HK-2 (cell line): ENCODE measurements around the gene TJP1.

Experiments
- DNase-seq: peaks from one replicate; pipeline ENCODE4 v3.0.0-alpha.2; 2018; ENCODE audit not compliant: unreplicated experiment

TJP1 gene

DNA sequence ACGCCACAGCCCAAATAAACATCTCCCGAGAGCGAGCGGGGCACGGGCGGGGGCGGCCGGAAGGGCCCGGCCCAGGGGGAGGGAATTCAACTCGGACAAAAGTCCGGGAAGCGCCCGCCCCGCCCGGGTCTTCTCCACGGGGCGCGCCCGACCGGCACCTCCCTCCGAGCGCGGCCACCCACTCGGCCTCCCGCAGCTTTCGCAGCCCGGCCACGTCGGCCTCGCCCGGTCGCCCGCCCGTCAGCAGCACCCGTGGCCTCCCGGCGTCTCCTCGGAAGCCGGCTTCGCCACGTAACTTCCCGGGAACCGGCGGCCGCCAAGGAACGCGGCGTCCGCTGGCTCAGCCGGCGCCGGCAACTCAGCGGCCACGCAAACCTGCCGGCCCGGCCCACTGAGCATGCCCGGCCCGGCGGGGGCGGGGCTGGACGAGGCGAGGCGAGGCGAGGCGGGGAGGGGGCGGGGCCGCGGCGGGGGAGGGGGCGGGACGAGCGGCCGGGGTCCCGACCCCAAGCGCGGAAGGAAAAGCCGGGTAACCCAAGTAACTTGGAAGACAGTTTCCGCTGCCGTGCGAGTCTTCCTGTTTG lies at the start of gene TJP1:
TSS of gene TJP1 (minus strand) at position 369 of the 584 bp plus-strand sequence. CDS start 440 bp downstream, outside the sequence.
- peak; percentile 68 for DNase-seq

DNA sequence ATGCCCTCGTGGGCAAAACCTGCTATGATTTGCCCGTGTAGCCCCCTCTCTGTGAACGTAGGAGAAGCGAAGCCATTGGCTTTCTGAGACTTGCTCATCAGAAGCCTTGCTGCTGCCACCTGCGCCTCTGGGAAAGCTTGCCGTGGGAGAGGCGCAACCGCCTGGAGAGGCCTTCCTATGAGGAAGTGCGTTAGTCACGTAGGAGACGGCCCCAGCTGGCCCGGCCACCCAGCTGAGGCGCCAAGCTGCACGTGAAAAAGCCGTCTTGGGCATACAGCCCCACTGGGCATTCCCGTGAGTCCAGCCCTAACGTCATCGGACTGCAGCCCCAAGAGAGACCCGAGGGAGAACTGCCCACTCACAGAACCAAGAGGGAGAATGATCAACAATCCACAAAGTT lies 49.1 kb upstream of the TJP1 start:
- no peak for DNase-seq

DNA sequence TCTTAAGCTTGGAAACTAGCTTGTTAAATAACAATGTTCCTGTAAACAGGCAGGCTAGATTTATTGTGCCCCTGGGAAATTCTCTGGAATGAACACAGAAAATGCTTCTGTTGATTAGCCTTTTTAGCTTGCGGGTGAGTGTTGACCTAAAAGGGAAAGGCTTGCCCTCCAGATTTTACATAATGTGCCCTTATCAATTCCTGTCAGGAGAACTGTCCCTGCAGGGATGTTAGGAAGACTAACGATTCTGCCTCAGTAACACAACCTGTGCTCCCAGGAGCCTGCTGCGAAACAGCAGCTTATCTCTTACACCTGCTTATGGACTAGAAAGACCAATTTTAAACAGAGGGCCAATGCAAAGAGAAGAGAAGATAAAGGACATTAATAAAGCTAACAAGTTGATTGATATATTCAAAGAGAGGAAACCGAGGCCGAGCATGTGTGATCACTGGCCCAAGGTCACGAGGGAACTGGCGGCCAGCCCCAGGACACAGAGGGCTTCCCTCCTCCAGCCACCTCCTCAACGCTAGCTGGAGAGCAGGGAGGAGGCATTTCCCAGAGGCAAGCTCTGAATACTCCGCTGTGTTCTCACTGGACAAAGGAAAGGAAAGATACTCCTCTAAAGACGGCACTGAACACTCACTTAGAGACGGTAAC lies 48.4 kb upstream of the TJP1 start:
- DNase-seq = no peak

DNA sequence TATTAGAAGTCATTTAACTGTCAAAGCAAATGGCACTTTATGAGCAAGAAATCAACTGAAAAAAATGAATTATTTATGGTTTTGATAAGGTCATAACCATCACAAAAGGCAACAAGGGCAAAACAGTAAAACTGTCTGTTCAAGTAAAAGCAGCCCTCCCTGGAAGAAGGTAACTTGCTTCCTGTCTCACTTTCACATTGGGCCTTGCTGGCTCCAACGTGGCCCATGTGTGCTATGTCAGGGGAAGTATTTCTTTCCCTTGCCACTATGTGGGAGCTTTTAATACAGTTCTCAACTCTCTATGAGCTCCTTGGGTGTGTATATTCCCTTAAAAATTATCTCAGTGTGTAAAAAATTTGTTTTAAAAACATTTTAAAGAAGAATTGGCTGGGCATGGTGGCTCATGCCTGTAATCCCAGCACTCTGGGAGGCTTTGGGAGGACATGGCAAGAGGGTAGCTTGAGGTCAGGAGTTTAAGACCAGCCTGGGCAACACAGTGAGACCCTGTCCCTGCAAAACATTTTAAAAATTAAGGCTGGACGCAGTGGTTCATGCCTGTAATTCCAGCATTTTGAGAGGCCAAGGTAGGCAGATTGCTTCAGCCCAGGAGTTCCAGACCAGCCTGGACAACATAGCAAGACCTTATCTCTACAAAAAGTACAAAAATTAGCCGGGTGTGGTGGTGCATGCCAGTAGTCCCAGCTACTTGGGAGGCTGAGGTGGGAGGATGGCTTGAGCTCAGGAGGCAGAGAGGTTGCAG lies 45.2 kb upstream of the TJP1 start:
- DNase-seq = no peak

DNA sequence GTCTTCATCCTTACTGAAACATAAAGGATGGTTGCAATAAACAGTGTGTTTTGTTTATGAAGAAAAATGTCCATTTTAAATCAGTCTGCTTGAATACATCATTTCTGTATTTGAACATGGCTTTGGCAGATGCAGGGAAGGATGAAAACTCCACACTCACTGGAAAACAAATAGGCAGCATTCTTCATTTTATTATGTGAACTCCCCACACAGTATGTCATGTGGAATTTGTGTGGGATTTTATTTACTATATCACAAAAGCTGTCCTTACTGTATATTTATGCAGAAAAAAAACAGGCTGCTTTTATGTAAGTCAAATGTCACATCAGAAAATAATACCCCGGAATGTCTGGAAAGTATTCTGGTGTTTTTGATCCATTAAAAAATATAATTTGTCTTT lies 44.1 kb upstream of the TJP1 start:
- DNase-seq = no peak

DNA sequence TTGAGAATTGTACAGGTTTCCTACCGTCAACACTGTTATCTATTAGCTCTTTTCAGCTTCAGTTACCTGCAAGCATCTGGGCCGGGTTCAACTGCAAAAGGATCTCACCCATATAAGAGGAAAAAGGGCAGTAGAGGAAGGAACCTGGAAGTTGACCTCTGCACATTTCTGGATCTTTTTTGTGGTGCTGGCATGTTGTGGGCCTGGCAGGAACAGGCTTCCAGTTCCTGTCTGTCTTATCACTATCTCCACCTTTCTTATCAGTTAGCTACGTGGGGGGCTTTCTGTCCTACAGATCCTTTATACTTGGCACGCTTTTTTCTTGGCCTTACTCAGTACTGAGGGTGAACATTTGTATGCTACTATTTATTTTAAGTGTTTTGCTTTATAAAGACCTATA lies 42.2 kb upstream of the TJP1 start:
- DNase-seq = no peak

DNA sequence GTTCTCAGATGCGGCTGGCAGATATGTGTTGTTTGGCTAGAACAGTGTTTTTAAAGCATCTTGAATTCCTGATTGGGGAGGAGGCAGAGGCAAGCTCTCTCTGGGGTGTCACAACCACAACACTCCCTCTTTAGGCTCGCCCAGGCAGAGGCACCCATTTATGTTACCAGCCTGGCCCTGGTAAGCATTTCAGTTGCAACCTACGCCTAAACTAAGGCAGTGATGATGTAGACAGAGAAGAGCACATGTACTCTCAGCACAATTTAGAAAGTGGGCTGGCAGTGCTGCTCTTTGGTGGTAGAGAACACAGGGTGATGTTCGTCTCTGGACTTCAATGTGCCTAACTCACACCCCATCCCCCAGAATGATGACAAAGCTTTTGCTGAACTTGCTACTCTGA lies 41.2 kb upstream of the TJP1 start:
- no peak for DNase-seq

DNA sequence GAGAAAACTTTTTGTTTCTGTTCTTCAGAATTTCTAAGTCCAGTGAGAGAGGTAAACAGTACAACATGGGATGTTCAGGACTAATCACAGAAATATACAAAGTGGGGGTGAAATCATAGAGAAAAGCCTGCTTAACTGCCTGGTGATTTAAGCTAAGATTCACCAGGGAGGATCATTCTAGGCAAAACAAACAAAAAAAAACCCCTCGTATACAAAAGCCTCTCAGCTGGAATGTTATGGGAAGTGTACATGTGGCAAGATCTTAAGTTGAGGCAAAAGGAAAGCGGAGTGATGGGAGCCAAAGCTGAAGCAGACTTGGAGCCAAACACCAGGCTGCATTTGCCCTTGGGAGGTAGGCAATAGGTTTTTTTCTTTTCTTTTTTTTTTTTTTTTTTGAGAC lies 40.0 kb upstream of the TJP1 start:
- no peak for DNase-seq

DNA sequence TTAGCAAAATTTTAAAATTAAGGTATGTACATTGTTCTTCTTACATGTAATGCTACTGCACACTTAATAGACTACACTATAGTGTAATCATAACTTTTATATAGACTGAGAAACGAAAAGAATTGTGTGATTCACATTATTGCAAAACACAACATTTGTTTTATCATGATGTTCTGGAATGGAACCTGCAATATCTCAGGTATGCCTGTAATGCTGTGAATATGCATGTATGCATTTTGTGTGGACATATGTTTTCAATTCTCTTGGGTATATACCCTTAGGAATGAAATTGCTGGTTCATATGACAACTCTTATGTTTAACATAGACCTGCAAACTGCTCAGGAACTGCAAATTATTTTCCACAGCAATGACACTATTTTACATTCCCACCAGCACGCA lies 38.6 kb upstream of the TJP1 start:
- no peak for DNase-seq

DNA sequence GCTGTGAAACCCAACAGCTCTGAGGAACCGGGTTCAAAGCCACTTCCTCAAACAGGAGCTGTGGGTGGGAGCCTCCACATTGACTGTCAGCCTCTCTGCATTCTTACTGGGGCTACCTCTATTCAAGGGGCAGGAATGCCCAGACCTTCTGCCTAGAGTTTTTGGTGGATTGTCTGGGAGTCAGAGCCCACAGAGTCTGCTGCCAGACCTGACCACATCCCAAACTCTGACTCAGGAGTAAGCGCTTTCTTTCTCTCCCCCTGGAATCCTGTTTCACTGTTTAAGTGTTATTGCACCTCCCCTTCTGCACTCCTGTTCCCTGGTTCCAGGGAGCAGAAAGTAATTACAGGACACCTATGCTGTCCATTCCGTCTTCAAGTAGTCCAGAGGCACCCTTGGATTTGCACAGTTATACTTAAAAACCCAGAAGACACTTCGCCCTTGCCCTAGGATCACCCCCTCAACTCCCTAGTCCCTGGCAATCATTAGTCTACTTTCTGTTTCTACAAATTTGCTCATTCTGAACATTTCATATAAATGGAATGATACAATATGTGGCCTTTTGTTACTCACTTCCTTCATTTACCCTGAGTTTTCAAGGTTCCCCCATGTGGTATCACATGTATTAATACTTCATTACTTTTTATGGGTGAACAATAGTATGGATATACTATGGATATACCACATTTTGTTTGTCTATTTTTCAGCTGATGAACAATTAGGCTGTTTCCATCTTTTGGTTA lies 37.9 kb upstream of the TJP1 start:
- peak; percentile 33 for DNase-seq

DNA sequence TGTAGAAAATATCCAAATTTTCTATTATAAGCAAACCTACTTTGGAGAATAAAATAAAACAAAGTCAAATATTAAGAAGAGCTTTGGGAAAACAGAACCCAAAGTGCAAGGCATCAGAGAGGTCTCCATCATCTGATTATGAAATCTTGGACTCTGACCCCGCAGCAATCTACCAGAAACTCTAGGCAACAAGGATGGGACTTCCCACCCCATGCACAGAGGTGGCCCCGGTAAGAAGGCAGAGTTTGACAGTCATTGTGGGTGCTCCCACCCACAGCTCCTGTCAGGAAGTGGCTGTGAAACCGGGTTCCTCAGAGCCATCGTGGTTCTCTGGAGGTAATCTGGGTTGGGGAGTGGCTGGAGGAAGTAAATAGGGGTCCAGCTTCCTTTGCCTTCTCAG lies 37.0 kb upstream of the TJP1 start:
- DNase-seq = no peak

DNA sequence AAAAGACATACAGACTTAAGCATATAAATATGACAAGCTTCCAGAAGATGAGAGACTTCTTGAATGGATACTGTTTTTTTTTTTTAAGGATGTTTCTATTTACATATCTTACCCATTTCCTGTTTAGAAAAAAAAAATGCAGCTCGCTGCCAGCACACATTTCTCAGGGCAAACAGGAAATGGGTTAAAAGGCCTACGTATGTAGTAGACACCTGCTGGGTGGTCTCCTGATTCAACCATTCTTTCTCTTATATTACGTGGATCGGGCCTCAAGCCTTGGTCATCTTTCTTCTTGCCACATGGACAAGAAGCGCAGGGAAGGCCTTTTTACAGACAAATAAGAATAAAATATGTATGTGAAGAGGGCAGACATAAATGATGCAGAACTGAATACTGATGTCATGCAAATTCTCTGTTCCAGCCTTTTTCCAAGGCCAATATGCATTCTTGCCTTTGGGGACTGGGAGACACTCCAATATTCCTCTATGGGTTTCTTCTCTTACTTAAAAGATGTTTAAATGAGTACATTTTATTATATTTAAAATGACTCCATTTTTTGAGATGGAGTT lies 35.0 kb upstream of the TJP1 start:
- no peak for DNase-seq

DNA sequence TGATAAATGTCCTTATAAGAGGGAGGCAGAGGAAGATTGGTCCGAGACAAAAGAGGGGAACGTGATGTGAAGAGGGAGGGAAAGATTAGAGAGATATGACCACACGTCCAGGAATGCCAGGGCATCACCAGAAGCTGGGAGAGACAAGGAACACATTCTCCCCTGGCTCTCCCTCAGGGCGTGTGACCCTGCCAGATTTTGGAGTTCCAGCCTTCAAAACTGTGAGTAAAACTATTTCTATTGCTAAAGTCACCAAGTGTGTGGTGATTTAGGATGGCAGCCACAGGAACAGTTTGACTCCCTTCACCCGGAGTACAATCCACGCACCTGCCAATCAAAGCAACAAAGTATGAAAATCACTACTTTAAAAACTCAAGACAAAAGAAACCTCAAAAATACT lies 32.1 kb upstream of the TJP1 start:
- no peak for DNase-seq

DNA sequence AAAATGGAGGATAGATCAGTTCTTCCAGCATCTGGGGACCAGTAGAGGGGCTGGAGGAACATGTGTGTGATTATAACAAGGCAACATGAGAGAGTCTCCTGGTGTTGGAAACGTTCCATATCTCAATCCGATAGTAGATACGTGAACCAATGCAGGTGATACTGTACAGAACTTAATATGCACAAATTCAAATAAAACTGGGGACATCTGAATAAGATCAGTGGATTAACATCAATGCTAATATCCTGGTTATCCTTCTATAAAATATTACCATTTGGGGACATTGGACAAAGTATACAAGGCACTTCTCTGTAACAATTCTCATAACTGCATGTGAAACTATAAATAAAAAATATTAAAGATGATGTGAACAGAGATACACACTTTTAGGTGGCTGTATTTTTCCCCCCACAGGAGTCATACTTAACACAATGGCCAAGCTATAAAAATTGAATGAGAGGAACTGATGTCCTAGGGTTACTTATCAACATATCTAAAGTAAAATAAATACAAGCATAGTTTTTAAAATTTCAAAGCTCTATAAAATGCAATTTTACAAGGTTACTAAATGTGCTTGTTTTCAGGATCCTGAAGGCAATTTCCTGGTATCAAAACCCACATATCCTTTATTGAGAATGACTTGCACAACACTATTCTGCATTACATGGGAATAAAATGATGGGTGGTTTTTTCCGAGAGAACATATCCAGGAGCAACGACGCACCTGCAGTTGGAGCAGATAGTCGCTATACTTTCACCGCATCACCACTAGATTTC lies 31.1 kb upstream of the TJP1 start:
- no peak for DNase-seq

DNA sequence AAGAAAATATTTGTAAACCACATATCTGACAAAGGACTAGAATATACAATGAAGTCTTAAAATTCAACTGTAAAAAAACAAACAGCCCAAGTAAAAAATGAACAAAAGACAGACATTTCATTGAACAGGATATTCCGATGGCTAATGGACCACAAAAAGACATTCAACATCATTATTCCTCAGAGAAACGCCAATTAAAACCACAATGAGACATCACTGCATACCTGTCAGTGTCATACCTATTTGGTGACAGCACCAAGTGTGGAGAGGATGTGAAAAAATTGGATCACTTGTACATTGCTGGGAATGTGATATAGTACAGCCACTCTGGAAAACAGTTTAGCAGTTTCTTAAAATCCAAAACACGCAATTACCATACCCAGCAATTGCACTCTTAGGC lies 29.9 kb upstream of the TJP1 start:
- no peak for DNase-seq

DNA sequence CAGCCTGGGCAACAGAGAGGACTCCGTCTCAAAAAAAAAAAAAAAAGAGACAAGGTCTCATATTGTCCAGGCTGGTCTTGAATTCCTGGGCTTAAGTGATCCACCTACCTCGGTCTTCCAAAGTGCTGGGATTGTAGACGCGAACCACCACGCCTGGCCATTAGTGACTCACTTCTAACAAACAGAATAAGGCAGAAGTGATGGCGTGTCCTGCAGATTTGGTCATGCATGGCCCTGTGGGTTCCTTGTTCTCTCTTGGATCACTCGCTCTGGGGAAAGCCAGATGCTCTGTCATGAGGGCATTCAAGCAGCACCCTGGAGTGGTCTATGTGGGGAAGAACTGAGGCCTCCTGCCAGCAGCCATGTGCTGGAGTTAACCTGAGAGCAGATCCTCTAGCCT lies 27.4 kb upstream of the TJP1 start:
- peak; percentile 52 for DNase-seq

DNA sequence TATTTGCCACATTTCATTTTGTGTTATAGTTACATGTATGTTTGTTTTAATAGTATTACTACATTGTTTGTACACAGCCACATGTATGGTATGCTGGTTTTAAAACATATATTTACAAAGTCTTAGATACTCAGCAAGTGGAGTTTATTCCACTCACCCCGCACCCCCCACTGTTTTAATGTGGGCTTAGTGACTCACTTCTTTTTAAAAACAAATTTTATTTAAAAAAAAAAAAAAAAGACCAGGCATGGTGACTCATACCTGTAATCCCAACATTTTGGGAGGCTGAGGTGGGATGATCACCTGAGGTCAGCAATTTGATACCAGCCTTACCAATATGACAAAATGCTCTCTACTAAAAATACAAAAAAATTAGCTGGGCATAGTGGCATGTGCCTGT lies 26.9 kb upstream of the TJP1 start:
- no peak for DNase-seq

DNA sequence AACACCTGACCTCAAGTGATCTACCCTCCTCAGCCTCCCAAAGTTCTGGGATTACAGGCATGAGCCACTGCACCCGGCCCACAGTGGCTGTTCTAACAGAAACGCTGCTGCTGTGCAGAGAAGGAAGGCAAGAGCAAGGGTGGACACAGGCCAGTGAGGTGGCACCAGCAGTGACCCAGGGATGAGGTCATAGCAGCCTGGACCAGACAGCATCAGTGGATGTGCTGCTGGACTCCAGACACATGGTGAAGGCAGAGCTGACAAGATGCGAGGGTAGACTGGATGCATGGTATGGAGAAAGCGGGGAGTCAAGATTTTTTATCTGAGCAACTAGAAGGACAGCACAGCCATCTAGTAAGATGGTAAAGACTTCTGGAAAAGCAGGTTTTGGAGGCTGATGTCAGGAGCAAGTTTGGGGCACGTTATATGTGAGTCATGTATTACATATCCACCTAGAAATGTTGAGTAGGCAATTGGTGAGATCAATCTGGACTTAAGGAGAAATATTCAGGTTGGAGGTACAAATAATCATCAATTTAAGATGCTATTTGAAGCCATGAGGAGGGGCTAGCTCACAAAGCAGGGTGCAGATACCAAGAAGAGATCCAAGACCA lies 22.1 kb upstream of the TJP1 start:
- DNase-seq = no peak

DNA sequence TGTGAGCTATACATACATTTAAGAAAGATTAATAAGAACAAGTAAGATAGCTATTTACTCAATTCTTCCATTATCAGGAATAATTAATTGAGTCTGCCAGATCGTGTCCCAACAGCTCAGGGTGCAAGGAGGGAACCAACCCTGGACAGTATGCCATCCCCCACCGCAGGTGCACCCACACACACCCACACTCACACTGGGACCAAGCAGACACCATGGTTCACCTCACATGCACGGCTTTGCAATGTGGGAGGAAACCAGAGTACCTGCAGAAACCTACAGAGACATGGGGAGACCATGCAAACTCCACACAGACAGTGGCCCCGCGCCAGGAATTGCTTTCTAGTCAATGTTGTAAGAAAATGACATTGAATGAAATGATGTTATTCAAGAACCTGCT lies 20.0 kb upstream of the TJP1 start:
- no peak for DNase-seq

DNA sequence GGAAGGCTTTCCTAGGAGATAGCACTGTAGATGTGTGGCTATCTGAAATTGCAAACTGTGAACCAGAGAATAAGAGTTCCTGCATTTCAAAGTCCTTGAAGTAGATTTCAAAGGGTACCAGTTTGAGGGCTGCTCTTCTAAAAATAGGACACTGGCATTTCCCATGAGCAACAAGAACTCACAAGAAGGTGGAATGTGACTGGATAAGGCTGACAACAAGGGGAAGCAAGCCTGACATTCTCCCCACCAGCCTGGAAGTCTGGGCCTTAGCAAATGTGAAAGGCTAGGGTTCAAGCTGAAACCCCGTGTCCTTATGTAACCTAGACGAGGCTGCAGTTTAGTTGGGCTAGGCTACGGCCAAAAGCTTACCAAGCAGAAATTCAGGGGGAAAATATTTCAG lies 18.7 kb upstream of the TJP1 start:
- DNase-seq = no peak

DNA sequence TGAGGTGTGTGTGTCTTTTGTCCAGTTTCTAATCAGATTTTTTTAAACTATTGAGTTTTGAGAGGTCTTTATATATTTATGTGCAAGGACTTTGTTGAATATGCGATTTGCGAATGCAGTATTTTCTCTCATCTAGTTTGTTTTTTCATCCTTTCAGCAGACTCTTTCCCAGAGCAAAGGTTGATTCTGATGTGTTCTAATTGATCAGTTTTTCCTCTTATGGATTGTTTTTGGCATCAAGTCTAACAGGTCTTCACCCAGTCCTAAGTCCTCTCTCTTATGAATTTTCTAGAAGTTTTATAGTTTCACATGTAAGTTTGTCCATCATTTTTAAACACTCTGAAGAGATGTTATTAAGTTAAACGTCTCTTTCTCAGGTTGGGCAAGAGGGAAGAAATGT lies 17.8 kb upstream of the TJP1 start:
- DNase-seq = no peak
